Right renal cortex interstitium (tissue), 3 donors: ENCODE results near the gene CD209. TPM values are rescaled to one million over a fixed set of nuclear protein-coding genes. Genes with fewer than 3 reads are reported as not detected.

Source experiments
- polyA plus RNA-seq, 3 donors: library from polyadenylated mRNA; unstranded; fragments of 120-200 nt; gene quantifications; one replicate each; pipeline ENCODE4 v1.2.1, GENCODE V29; 2013; ENCODE audit not compliant: insufficient read length in 3 of 3

CD209 gene
- polyA plus RNA-seq, 3 donors, result 0.94 to 1.4 (median 1.3) TPM

Other genes with a start within 250 kb of the CD209 start
- 10 to 100 TPM; 28.7 to 39.8 (median 32.4) TPM for gene ZNF358, start 231.4 kb downstream of the CD209 start, polyA plus RNA-seq
- 10 to 100 TPM; 13.5 to 15.0 (median 13.9) TPM for gene MCOLN1, start 224.9 kb downstream of the CD209 start, polyA plus RNA-seq
- gene PNPLA6, start 211.8 kb downstream of the CD209 start, polyA plus RNA-seq, result 10 to 100 TPM; 29.4 to 39.1 (median 32.5) TPM
- 10 to 100 TPM; 12.3 to 15.4 (median 12.5) TPM for gene CAMSAP3, start 151.7 kb downstream of the CD209 start, polyA plus RNA-seq
- gene XAB2, start 118.0 kb downstream of the CD209 start, polyA plus RNA-seq, result 10 to 100 TPM; 30.3 to 35.7 (median 30.9) TPM
- gene PET100, start 117.7 kb downstream of the CD209 start, polyA plus RNA-seq, result 100 to 1,000 TPM; 114 to 139 (median 125) TPM
- gene PCP2, start 113.8 kb downstream of the CD209 start, polyA plus RNA-seq, result under 1 TPM; 0.58 to 0.83 (median 0.62) TPM
- 10 to 100 TPM; 60.0 to 69.0 (median 61.0) TPM for gene STXBP2, start 110.4 kb downstream of the CD209 start, polyA plus RNA-seq
- gene RETN, start 78.5 kb downstream of the CD209 start, polyA plus RNA-seq, result 1 to 10 TPM in 2 of 3 donors, under 1 TPM in 1; 0.64 to 1.5 (median 1.3) TPM
- gene MCEMP1, start 70.4 kb downstream of the CD209 start, polyA plus RNA-seq, result under 1 TPM in 2 of 3 donors, not detected in 1; 0.10 to 0.44 TPM
- 10 to 100 TPM; 39.8 to 49.0 (median 46.4) TPM for gene TRAPPC5, start 66.7 kb downstream of the CD209 start, polyA plus RNA-seq
- gene FCER2, start 45.4 kb downstream of the CD209 start, polyA plus RNA-seq, result under 1 TPM in 1 of 3 donors, not detected in 2; 0.22 TPM
- gene CLEC4G, start 15.4 kb downstream of the CD209 start, polyA plus RNA-seq, result not detected
- gene CLEC4M, start 15.7 kb upstream of the CD209 start, polyA plus RNA-seq, result 1 to 10 TPM; 2.0 to 4.2 (median 2.1) TPM
- 10 to 100 TPM; 14.1 to 17.9 (median 15.5) TPM for gene EVI5L, start 82.7 kb upstream of the CD209 start, polyA plus RNA-seq
- gene PRR36, start 126.9 kb upstream of the CD209 start, polyA plus RNA-seq, result 1 to 10 TPM; 4.2 to 4.5 (median 4.3) TPM
- gene LRRC8E, start 141.0 kb upstream of the CD209 start, polyA plus RNA-seq, result 1 to 10 TPM; 1.9 to 2.4 (median 2.3) TPM
- gene MAP2K7, start 156.3 kb upstream of the CD209 start, polyA plus RNA-seq, result 10 to 100 TPM; 21.5 to 27.5 (median 27.0) TPM
- gene TGFBR3L, start 167.3 kb upstream of the CD209 start, polyA plus RNA-seq, result under 1 TPM; 0.12 to 0.45 (median 0.32) TPM
- gene SNAPC2, start 172.8 kb upstream of the CD209 start, polyA plus RNA-seq, result 10 to 100 TPM; 11.3 to 13.3 (median 12.4) TPM
- gene CTXN1, start 178.6 kb upstream of the CD209 start, polyA plus RNA-seq, result 10 to 100 TPM in 2 of 3 donors, 1 to 10 TPM in 1; 10.0 to 16.1 (median 11.5) TPM
- 10 to 100 TPM; 34.3 to 38.2 (median 38.1) TPM for gene TIMM44, start 196.1 kb upstream of the CD209 start, polyA plus RNA-seq